ENCODE data around the gene PLCL2. TPM values are rescaled to one million over a fixed set of nuclear protein-coding genes. Genes with fewer than 3 reads are reported as not detected.

PLCL2 gene
- polyA plus RNA-seq, 4 donors, result 4.0 to 16.2 (median 10.4) TPM

- FAIRE-seq (no peak), DNase-seq (no peak)
- no peak overlapping the region for H3K27ac ChIP-seq (ENCODE audit: low read depth in 1 of 3, low read length in 2 of 3)
- peaks cover 0 to 2% (median 0%) of the 10 kb centered on the region in 3 donors for H3K27me3 ChIP-seq (ENCODE audit: control insufficient read depth in 3 of 3, insufficient read depth in 3 of 3, low read length in 3 of 3)
- no peak overlapping the region for H3K4me3 ChIP-seq (ENCODE audit: low read depth in 1 of 3, low read length in 3 of 3)
- H3K36me3 ChIP-seq (ENCODE audit: control insufficient read depth in 3 of 3, insufficient read depth in 2 of 3, low read depth in 1 of 3, low read length in 3 of 3), result no peaks in the 10 kb centered on the region
- no peaks in the 10 kb centered on the region for H3K9me3 ChIP-seq (ENCODE audit: control insufficient read depth in 2 of 2, insufficient read depth in 1 of 2, low read depth in 1 of 2, low read length in 1 of 2)
- WGBS, 3 donors, result 87 to 89% (median 88%) methylated on average over 6 of the region's 6 CpGs
- H3K4me1 ChIP-seq (ENCODE audit: control insufficient read depth in 3 of 3, insufficient read depth in 2 of 3, low read depth in 1 of 3, low read length in 2 of 3), result no peaks in the 10 kb centered on the region
Observed at GRCh38 chr3:16871915-16872842, 12.6 kb upstream of the PLCL2 start.

- H3K4me3 ChIP-seq (ENCODE audit: low read depth in 1 of 3, low read length in 3 of 3), result no peak overlapping the region
- FAIRE-seq (no peak), DNase-seq (no peak)
- peaks cover 0 to 3% (median 0%) of the 10 kb centered on the region in 3 donors for H3K4me1 ChIP-seq (ENCODE audit: control insufficient read depth in 3 of 3, insufficient read depth in 2 of 3, low read depth in 1 of 3, low read length in 2 of 3)
- H3K27me3 ChIP-seq (ENCODE audit: control insufficient read depth in 3 of 3, insufficient read depth in 3 of 3, low read length in 3 of 3), result peaks cover 0 to 2% (median 0%) of the 10 kb centered on the region in 3 donors
- WGBS, 3 donors, result 93 to 96% (median 96%) methylated on average over 4 of the region's 4 CpGs
- H3K27ac ChIP-seq (ENCODE audit: low read depth in 1 of 3, low read length in 2 of 3), result no peak overlapping the region
- no peaks in the 10 kb centered on the region for H3K36me3 ChIP-seq (ENCODE audit: control insufficient read depth in 3 of 3, insufficient read depth in 2 of 3, low read depth in 1 of 3, low read length in 3 of 3)
- no peaks in the 10 kb centered on the region for H3K9me3 ChIP-seq (ENCODE audit: control insufficient read depth in 2 of 2, insufficient read depth in 1 of 2, low read depth in 1 of 2, low read length in 1 of 2)
Observed at GRCh38 chr3:16873872-16874271, 10.9 kb upstream of the PLCL2 start.

- FAIRE-seq (no peak), DNase-seq (no peak)
- 83 to 96% (median 86%) methylated on average over 3 of the region's 3 CpGs for WGBS, 3 donors
- Histone ChIP-seq H3K9me3 (ENCODE audit: control insufficient read depth in 2 of 2, insufficient read depth in 1 of 2, low read depth in 1 of 2, low read length in 1 of 2) (no peaks in the 10 kb centered on the region), H3K27me3 (ENCODE audit: control insufficient read depth in 3 of 3, insufficient read depth in 3 of 3, low read length in 3 of 3) (no peaks in the 10 kb centered on the region), H3K4me1 (ENCODE audit: control insufficient read depth in 3 of 3, insufficient read depth in 2 of 3, low read depth in 1 of 3, low read length in 2 of 3) (peaks cover 0 to 3% (median 0%) of the 10 kb centered on the region in 3 donors), H3K4me3 (ENCODE audit: low read depth in 1 of 3, low read length in 3 of 3) (no peak overlapping the region), H3K36me3 (ENCODE audit: control insufficient read depth in 3 of 3, insufficient read depth in 2 of 3, low read depth in 1 of 3, low read length in 3 of 3) (no peaks in the 10 kb centered on the region), H3K27ac (ENCODE audit: low read depth in 1 of 3, low read length in 2 of 3) (no peak overlapping the region)
Observed at GRCh38 chr3:16875876-16876550, 8.7 kb upstream of the PLCL2 start.

- DNase-seq (peak in 1 of 2 donors; percentile 25), FAIRE-seq (no peak)
- H3K4me1 ChIP-seq (ENCODE audit: control insufficient read depth in 3 of 3, insufficient read depth in 2 of 3, low read depth in 1 of 3, low read length in 2 of 3), result peaks cover 0 to 3% (median 0%) of the 10 kb centered on the region in 3 donors
- H3K27ac ChIP-seq (ENCODE audit: low read depth in 1 of 3, low read length in 2 of 3), result no peak overlapping the region
- H3K36me3 ChIP-seq (ENCODE audit: control insufficient read depth in 3 of 3, insufficient read depth in 2 of 3, low read depth in 1 of 3, low read length in 3 of 3), result no peaks in the 10 kb centered on the region
- H3K27me3 ChIP-seq (ENCODE audit: control insufficient read depth in 3 of 3, insufficient read depth in 3 of 3, low read length in 3 of 3), result no peaks in the 10 kb centered on the region
- WGBS, 3 donors, result 17 to 44% (median 44%) methylated on average over 2 of the region's 2 CpGs
- H3K4me3 ChIP-seq (ENCODE audit: low read depth in 1 of 3, low read length in 3 of 3), result no peak overlapping the region
- H3K9me3 ChIP-seq (ENCODE audit: control insufficient read depth in 2 of 2, insufficient read depth in 1 of 2, low read depth in 1 of 2, low read length in 1 of 2), result no peaks in the 10 kb centered on the region
Observed at GRCh38 chr3:16877505-16877904, 7.2 kb upstream of the PLCL2 start.

GRCh38 chr3:16877911-16878310 is 6.8 kb upstream of the PLCL2 start:
- Histone ChIP-seq H3K27ac (ENCODE audit: low read depth in 1 of 3, low read length in 2 of 3) (no peak overlapping the region), H3K36me3 (ENCODE audit: control insufficient read depth in 3 of 3, insufficient read depth in 2 of 3, low read depth in 1 of 3, low read length in 3 of 3) (no peaks in the 10 kb centered on the region), H3K4me1 (ENCODE audit: control insufficient read depth in 3 of 3, insufficient read depth in 2 of 3, low read depth in 1 of 3, low read length in 2 of 3) (peaks cover 0 to 3% (median 0%) of the 10 kb centered on the region in 3 donors), H3K9me3 (ENCODE audit: control insufficient read depth in 2 of 2, insufficient read depth in 1 of 2, low read depth in 1 of 2, low read length in 1 of 2) (no peaks in the 10 kb centered on the region), H3K27me3 (ENCODE audit: control insufficient read depth in 3 of 3, insufficient read depth in 3 of 3, low read length in 3 of 3) (no peaks in the 10 kb centered on the region), H3K4me3 (ENCODE audit: low read depth in 1 of 3, low read length in 3 of 3) (no peak overlapping the region)
- 89 to 100% (median 93%) methylated on average over 1 of the region's 1 CpG for WGBS, 3 donors
- no peak for DNase-seq
- FAIRE-seq, result no peak

GRCh38 chr3:16881896-16882630 is 2.7 kb upstream of the PLCL2 start:
- 84 to 90% (median 89%) methylated on average over 6 of the region's 6 CpGs for WGBS, 3 donors
- Histone ChIP-seq H3K9me3 (ENCODE audit: control insufficient read depth in 2 of 2, insufficient read depth in 1 of 2, low read depth in 1 of 2, low read length in 1 of 2) (no peaks in the 10 kb centered on the region), H3K36me3 (ENCODE audit: control insufficient read depth in 3 of 3, insufficient read depth in 2 of 3, low read depth in 1 of 3, low read length in 3 of 3) (no peaks in the 10 kb centered on the region), H3K4me1 (ENCODE audit: control insufficient read depth in 3 of 3, insufficient read depth in 2 of 3, low read depth in 1 of 3, low read length in 2 of 3) (peaks cover 0 to 5% (median 2%) of the 10 kb centered on the region in 3 donors), H3K4me3 (ENCODE audit: low read depth in 1 of 3, low read length in 3 of 3) (no peak overlapping the region), H3K27me3 (ENCODE audit: control insufficient read depth in 3 of 3, insufficient read depth in 3 of 3, low read length in 3 of 3) (no peaks in the 10 kb centered on the region), H3K27ac (ENCODE audit: low read depth in 1 of 3, low read length in 2 of 3) (no peak overlapping the region)
- FAIRE-seq (no peak), DNase-seq (no peak)

- Histone ChIP-seq H3K9me3 (ENCODE audit: control insufficient read depth in 2 of 2, insufficient read depth in 1 of 2, low read depth in 1 of 2, low read length in 1 of 2) (no peaks in the 10 kb centered on the region), H3K27ac (ENCODE audit: low read depth in 1 of 3, low read length in 2 of 3) (peak overlapping the region in 1 of 3 donors; percentile 34), H3K4me1 (ENCODE audit: control insufficient read depth in 3 of 3, insufficient read depth in 2 of 3, low read depth in 1 of 3, low read length in 2 of 3) (peaks cover 2 to 3% (median 2%) of the 10 kb centered on the region in 3 donors), H3K4me3 (ENCODE audit: low read depth in 1 of 3, low read length in 3 of 3) (peak overlapping the region in 1 of 3 donors; percentile 73), H3K27me3 (ENCODE audit: control insufficient read depth in 3 of 3, insufficient read depth in 3 of 3, low read length in 3 of 3) (no peaks in the 10 kb centered on the region), H3K36me3 (ENCODE audit: control insufficient read depth in 3 of 3, insufficient read depth in 2 of 3, low read depth in 1 of 3, low read length in 3 of 3) (no peaks in the 10 kb centered on the region)
- WGBS, 3 donors, result 32 to 77% (median 55%) methylated on average over 23 of the region's 23 CpGs
- FAIRE-seq (no peak), DNase-seq (peak; percentile 35 to 71)
Observed at GRCh38 chr3:16883057-16883722, 1.6 kb upstream of the PLCL2 start.

GRCh38 chr3:16883723-16884083 is 1.1 kb upstream of the PLCL2 start:
- FAIRE-seq (no peak), DNase-seq (peak in 1 of 2 donors; percentile 38)
- H3K4me3 ChIP-seq (ENCODE audit: low read depth in 1 of 3, low read length in 3 of 3), result peak overlapping the region in 2 of 3 donors; percentile 56 to 73
- WGBS, 3 donors, result 22 to 66% (median 49%) methylated on average over 16 of the region's 16 CpGs
- peaks cover 2 to 3% (median 2%) of the 10 kb centered on the region in 3 donors for H3K4me1 ChIP-seq (ENCODE audit: control insufficient read depth in 3 of 3, insufficient read depth in 2 of 3, low read depth in 1 of 3, low read length in 2 of 3)
- H3K27ac ChIP-seq (ENCODE audit: low read depth in 1 of 3, low read length in 2 of 3), result peak overlapping the region in 1 of 3 donors; percentile 34
- no peaks in the 10 kb centered on the region for H3K9me3 ChIP-seq (ENCODE audit: control insufficient read depth in 2 of 2, insufficient read depth in 1 of 2, low read depth in 1 of 2, low read length in 1 of 2)
- H3K27me3 ChIP-seq (ENCODE audit: control insufficient read depth in 3 of 3, insufficient read depth in 3 of 3, low read length in 3 of 3), result no peaks in the 10 kb centered on the region
- no peaks in the 10 kb centered on the region for H3K36me3 ChIP-seq (ENCODE audit: control insufficient read depth in 3 of 3, insufficient read depth in 2 of 3, low read depth in 1 of 3, low read length in 3 of 3)

Measured in small intestine (tissue), 7 donors.